GM10266 (cell line): Measurements from ENCODE around the gene PRDM16.

Experiments
- DNase-seq: peaks from one replicate; pipeline ENCODE4 v3.0.0; 2012; ENCODE audit errors: extremely low spot score
- CTCF ChIP-seq: IDR thresholded peaks from 2 replicates; pipeline ENCODE4 v1.5.1; 2012; ENCODE audit warnings: mild to moderate bottlenecking, low read depth; ENCODE audit not compliant: control insufficient read depth, insufficient read depth; ENCODE audit errors: missing control alignments

The PRDM16 gene

GRCh38 chr1:3038113-3038551 lies 30.9 kb upstream of the PRDM16 start:
- TF ChIP-seq CTCF, result no peak
- no peak for DNase-seq

DNA sequence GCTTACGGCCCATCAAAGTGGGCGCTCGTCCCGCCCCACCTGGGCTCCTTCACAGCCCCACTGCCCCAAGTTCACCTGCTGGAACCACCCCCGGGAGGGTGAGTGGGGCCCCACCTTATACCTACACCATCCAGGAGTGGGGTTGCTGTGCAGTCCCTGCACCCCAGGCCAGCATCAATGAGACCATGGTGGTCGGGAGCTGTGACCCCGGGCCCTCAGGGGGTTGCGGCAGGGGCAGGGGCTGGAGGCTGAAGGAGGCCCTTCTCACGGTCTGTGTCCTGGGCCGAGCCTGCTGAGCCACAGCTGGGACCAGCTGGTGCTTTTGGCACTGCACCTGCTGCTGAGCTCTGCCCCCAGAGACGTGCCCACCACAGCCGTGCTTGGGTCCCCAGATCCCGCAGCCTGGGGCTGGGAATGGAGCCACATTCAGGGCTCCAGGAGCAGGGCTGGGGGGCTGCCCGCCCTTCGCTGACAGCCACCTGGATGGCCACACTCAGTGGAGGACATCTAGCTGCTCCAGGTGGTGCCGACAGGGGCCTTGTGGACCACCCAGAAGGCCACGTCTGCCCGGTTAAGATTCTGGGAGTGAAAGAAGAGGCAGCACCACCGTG lies 30.3 kb upstream of the PRDM16 start:
- no peak for DNase-seq
- TF ChIP-seq CTCF, result no peak

DNA sequence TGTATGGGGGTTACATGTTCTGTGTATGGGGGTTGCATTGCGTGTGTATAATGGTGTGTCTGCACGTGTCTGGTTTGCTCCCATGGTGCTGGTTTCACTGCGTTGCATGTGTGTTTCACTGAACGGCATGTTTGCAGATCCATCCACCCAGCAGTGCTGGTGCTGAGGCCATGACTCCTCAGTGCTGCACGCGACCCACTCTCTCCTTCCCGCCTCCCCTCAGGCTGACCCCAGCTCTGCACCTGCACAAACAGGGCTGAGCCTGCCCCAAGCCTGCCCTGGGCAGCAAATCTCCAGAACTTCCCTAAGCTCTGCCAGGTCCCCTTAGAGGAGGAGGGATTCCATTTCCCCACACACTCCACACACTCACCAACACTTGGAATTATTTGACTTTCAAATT lies 29.0 kb upstream of the PRDM16 start:
- TF ChIP-seq CTCF, result no peak
- DNase-seq, result no peak

GRCh38 chr1:3042481-3042880 lies 26.5 kb upstream of the PRDM16 start:
- no peak for DNase-seq
- no peak for TF ChIP-seq CTCF

- TF ChIP-seq CTCF, result no peak
- DNase-seq, result no peak
These were observed 19.8 kb upstream of the PRDM16 start for GRCh38 chr1:3049164-3049563.

GRCh38 chr1:3049905-3050304 lies 19.1 kb upstream of the PRDM16 start:
- DNase-seq, result no peak
- no peak for TF ChIP-seq CTCF

DNA sequence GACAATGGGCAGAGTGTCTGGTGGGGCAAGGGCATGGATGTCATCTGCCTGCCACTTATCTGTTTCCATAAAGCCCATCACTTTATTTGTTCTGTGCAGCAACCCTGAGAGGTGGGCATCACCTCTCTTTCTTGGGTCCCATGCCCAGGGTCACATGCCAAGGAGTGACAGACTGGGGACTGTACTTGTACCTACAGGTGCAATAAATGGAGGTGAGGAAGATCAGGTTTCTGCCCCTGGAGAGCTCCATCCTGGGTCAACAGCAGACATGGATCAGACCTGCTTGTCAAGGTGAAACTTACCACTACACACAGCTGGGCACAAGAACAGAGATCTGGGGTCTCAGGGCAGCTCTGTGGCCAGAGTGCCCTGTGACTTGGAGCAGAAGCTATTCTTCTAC lies 18.4 kb upstream of the PRDM16 start:
- DNase-seq, result no peak
- TF ChIP-seq CTCF, result no peak
